ENCODE measurements around the gene REPIN1. TPM values are rescaled to one million over a fixed set of nuclear protein-coding genes. Genes with fewer than 3 reads are reported as not detected.
A peak's percentile ranks its signal among the peaks of the same experiment; 100 is the strongest.

REPIN1 gene
- 100 to 1,000 TPM in 8 of 9 donors, 10 to 100 TPM in 1; 47.5 to 294 (median 208) TPM for total RNA-seq
- polyA plus RNA-seq = 100 to 1,000 TPM in 1 of 3 donors, 10 to 100 TPM in 2; 69.0 to 140 (median 95.8) TPM
- long read RNA-seq, donor 1, transcript REPIN1-202 (1 exons, 2,876 nt) = major isoform, 68 of 78 reads
- long read RNA-seq, donor 1, transcript REPIN1-203 (2 exons, 2,969 nt) = minor isoform, 6 of 78 reads
- long read RNA-seq, donor 1, partial matches to known transcripts = 0 of 78 reads
- long read RNA-seq, donor 1, other reads (novel, unspliced or antisense) = 0 of 78 reads
- long read RNA-seq, donor 2, transcript REPIN1-202 (1 exons, 2,876 nt) = major isoform, 56 of 62 reads
- long read RNA-seq, donor 2, partial matches to known transcripts = 0 of 62 reads
- long read RNA-seq, donor 2, other reads (novel, unspliced or antisense) = 0 of 62 reads
- long read RNA-seq, donor 3, transcript REPIN1-202 (1 exons, 2,876 nt) = major isoform, 23 of 24 reads
- long read RNA-seq, donor 3, partial matches to known transcripts = 0 of 24 reads
- long read RNA-seq, donor 3, other reads (novel, unspliced or antisense) = 0 of 24 reads
- long read RNA-seq, donor 4, transcript REPIN1-202 (1 exons, 2,876 nt) = major isoform, 10 of 10 reads
- long read RNA-seq, donor 4, partial matches to known transcripts = 0 of 10 reads
- long read RNA-seq, donor 4, other reads (novel, unspliced or antisense) = 0 of 10 reads
- long read RNA-seq, donor 5, transcript REPIN1-214 (3 exons, 2,058 nt) = minor isoform, 93 of 592 reads
- long read RNA-seq, donor 5, transcript REPIN1-202 (1 exons, 2,876 nt) = minor isoform, 58 of 592 reads
- long read RNA-seq, donor 5, transcript REPIN1-203 (2 exons, 2,969 nt) = major isoform, 218 of 592 reads
- long read RNA-seq, donor 5, transcript REPIN1-207 (2 exons, 1,064 nt) = minor isoform, 47 of 592 reads
- long read RNA-seq, donor 5, partial matches to known transcripts = 28 of 592 reads
- long read RNA-seq, donor 5, other reads (novel, unspliced or antisense) = 108 of 592 reads
- long read RNA-seq, donor 6, transcript REPIN1-202 (1 exons, 2,876 nt) = major isoform, 9 of 9 reads
- long read RNA-seq, donor 6, partial matches to known transcripts = 0 of 9 reads
- long read RNA-seq, donor 6, other reads (novel, unspliced or antisense) = 0 of 9 reads
- long read RNA-seq, donor 7, transcript REPIN1-202 (1 exons, 2,876 nt) = major isoform, 28 of 31 reads
- long read RNA-seq, donor 7, partial matches to known transcripts = 0 of 31 reads
- long read RNA-seq, donor 7, other reads (novel, unspliced or antisense) = 0 of 31 reads
- long read RNA-seq, donor 8, transcript REPIN1-202 (1 exons, 2,876 nt) = major isoform, 42 of 53 reads
- long read RNA-seq, donor 8, transcript REPIN1-207 (2 exons, 1,064 nt) = minor isoform, 6 of 53 reads
- long read RNA-seq, donor 8, partial matches to known transcripts = 0 of 53 reads
- long read RNA-seq, donor 8, other reads (novel, unspliced or antisense) = 0 of 53 reads
- long read RNA-seq, donor 9, transcript REPIN1-202 (1 exons, 2,876 nt) = major isoform, 27 of 30 reads
- long read RNA-seq, donor 9, partial matches to known transcripts = 0 of 30 reads
- long read RNA-seq, donor 9, other reads (novel, unspliced or antisense) = 0 of 30 reads
- long read RNA-seq, donor 10, transcript REPIN1-202 (1 exons, 2,876 nt) = major isoform, 28 of 33 reads
- long read RNA-seq, donor 10, partial matches to known transcripts = 0 of 33 reads
- long read RNA-seq, donor 10, other reads (novel, unspliced or antisense) = 0 of 33 reads

DNA sequence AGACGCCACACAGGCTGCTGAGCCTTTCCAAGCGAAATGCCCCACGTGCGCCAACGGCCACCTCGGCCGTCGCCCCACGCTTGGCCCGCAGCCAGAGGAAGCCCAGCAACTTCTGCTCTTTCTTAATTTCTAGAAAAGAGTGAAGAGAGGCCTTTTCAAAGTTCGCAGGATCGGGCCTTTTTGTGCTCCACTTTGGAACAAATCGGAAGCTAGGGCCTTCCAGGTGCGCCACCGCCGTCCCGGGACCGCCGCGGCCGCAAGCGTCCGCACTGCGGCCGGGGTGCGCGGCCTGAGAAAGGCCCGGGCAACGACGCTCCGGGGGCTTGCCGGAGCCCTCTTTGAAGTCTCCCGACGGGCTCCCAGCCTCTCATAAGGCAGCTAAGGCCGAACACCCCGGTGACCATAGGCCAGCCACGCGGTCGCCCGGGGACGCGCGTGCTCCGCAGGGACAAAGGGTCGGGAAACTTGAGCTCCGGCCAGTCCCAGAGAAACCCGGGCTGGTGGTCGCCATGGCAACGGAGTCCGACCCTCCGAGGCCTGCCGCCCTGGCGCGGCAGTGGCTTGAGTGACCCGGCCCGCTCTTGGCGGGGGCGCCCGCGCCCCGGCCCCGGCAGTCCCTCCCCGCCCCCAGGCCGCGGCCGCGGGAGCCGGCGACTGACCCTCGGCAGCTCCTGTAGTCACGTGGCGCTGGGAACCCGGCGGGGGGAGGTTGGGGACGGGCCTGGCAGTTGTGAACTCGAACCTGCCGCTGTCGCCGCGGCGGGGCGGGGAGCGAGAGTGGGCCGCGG is at the start of gene REPIN1:
Gene REPIN1, plus strand, starts transcription at position 727 of the 788 bp plus-strand sequence. CDS start 890 bp downstream, outside the sequence.
- peaks cover 20 to 28% of the 10 kb centered on the region in 2 donors for H3K4me1 ChIP-seq (replicated peaks in 1 of 2)
- peak within 1 kb of the TSS; percentile 61 to 99 (median 97) for H3K27ac ChIP-seq
- H3K4me3 ChIP-seq = peak within 1 kb of the TSS; percentile 62 to 91 (median 68)
- H3K27me3 ChIP-seq = no peaks in the 10 kb centered on the region
- peak; percentile 53 to 85 for TF ChIP-seq POLR2A (IDR thresholded peaks at IDR 0.05)
- TF ChIP-seq, protein P1, sequence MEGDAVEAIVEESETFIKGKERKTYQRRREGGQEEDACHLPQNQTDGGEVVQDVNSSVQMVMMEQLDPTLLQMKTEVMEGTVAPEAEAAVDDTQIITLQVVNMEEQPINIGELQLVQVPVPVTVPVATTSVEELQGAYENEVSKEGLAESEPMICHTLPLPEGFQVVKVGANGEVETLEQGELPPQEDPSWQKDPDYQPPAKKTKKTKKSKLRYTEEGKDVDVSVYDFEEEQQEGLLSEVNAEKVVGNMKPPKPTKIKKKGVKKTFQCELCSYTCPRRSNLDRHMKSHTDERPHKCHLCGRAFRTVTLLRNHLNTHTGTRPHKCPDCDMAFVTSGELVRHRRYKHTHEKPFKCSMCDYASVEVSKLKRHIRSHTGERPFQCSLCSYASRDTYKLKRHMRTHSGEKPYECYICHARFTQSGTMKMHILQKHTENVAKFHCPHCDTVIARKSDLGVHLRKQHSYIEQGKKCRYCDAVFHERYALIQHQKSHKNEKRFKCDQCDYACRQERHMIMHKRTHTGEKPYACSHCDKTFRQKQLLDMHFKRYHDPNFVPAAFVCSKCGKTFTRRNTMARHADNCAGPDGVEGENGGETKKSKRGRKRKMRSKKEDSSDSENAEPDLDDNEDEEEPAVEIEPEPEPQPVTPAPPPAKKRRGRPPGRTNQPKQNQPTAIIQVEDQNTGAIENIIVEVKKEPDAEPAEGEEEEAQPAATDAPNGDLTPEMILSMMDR (IDR thresholded peaks at IDR 0.05) = no peak
- DNase-seq = peak; percentile 94 to 97 (median 95)
- H3K36me3 ChIP-seq (replicated peaks in 1 of 2) = peaks cover 0 to 27% of the 10 kb centered on the region in 2 donors
- intact Hi-C loops (cut with DNase I) = loop anchor here in 1 of 2 donors (2.0 kb wide), 1 partner anchor 43 kb away; no protein-coding TSS in a partner anchor
- H3K9me3 ChIP-seq (replicated peaks in 1 of 3) = no peaks in the 10 kb centered on the region
- 0 to 1% (median 0%) methylated on average over 19 to 85 of the region's 85 CpGs; no CpG with 5 or more reads in 1 of the 4 donors for WGBS, 4 donors

- no peak for DNase-seq
- TF ChIP-seq POLR2A (IDR thresholded peaks at IDR 0.05) = no peak
- TF ChIP-seq, protein P1 (IDR thresholded peaks at IDR 0.05) = no peak
- Histone ChIP-seq H3K36me3 (replicated peaks in 1 of 2) (peaks cover 0 to 7% of the 10 kb centered on the region in 2 donors), H3K4me1 (replicated peaks in 1 of 2) (peaks cover 19 to 60% of the 10 kb centered on the region in 2 donors), H3K27me3 (no peaks in the 10 kb centered on the region), H3K9me3 (replicated peaks in 1 of 3) (no peaks in the 10 kb centered on the region), H3K4me3 (no peak overlapping the region), H3K27ac (peak overlapping the region; percentile 6 to 97 (median 90))
- WGBS, 4 donors = 86 to 95% (median 91%) methylated on average over 3 of the region's 3 CpGs
- intact Hi-C loops (cut with DNase I) = no loop called here
Measured at GRCh38 chr7:150321788-150322113, 46.9 kb upstream of the REPIN1 start.

- 49 to 58% (median 52%) methylated on average over 4 of the region's 4 CpGs for WGBS, 4 donors
- Histone ChIP-seq H3K27ac (peak overlapping the region; percentile 78 to 97 (median 90)), H3K4me1 (replicated peaks in 1 of 2) (peaks cover 19 to 65% of the 10 kb centered on the region in 2 donors), H3K4me3 (peak overlapping the region in 2 of 4 donors; percentile 42 to 88), H3K9me3 (replicated peaks in 1 of 3) (no peaks in the 10 kb centered on the region), H3K36me3 (replicated peaks in 1 of 2) (peaks cover 0 to 12% of the 10 kb centered on the region in 2 donors), H3K27me3 (no peaks in the 10 kb centered on the region)
- peak; percentile 73 to 94 (median 84) for DNase-seq
- intact Hi-C loops (cut with DNase I) = no loop called here
- TF ChIP-seq, protein P1 (IDR thresholded peaks at IDR 0.05) = no peak
- peak in 1 of 2 donors; percentile 60 for TF ChIP-seq POLR2A (IDR thresholded peaks at IDR 0.05)
Measured at GRCh38 chr7:150322114-150322832, 46.3 kb upstream of the REPIN1 start.

Measured in adrenal gland (tissue), 19 donors.